SK-N-SH (cell line): ENCODE results near the gene ELAC2. TPM values are rescaled to one million over a fixed set of nuclear protein-coding genes. Genes with fewer than 3 reads are reported as not detected.

Experiments used
- CTCF ChIA-PET: fragments of 300-600, 350-600 bp; formaldehyde crosslinking; extraction: SDS; loops from one replicate; lab custom pipeline; 2021; lab: Yijun Ruan, JAX
- POLR2A ChIA-PET: fragments of 350-600 bp; sonication (Branson Sonifier 250); formaldehyde crosslinking; extraction: SDS; loops from one replicate; lab custom pipeline; 2020; ENCODE audit warnings: antibody characterized with exemption, inconsistent platforms; lab: Yijun Ruan, JAX
- DNase-seq: peaks from one replicate; pipeline ENCODE4 v3.0.0; 2012
- H2AFZ ChIP-seq: fragments of 200-600 bp; sonication (generic); 2 replicates; pipeline ENCODE4 v1.8.1; 2016; ENCODE audit warnings: antibody characterized with exemption, mild to moderate bottlenecking, low read depth
- H3F3A ChIP-seq: fragments of 200-600 bp; sonication (generic); replicated peaks from 2 replicates; pipeline ENCODE3; 2016; ENCODE audit warnings: antibody characterized with exemption, mild to moderate bottlenecking; ENCODE audit not compliant: insufficient read depth
- H3K27ac ChIP-seq, 2 experiments: fragments of 200-500 bp in 1 of 2; fragments of 200-600 bp in 1 of 2; sonication (Bioruptor generic) in 1 of 2; sonication (generic), shearing (Covaris generic) in 1 of 2; 2 replicates each; pipeline versions ENCODE4 v1.5.1 to v1.6.1; 2014 to 2016; ENCODE audit warnings: low read depth in 2 of 2, inconsistent platforms in 1 of 2, low read length in 1 of 2, mild to moderate bottlenecking in 1 of 2, mixed read lengths in 1 of 2
- H3K27me3 ChIP-seq: fragments of 200-600 bp; sonication (generic), shearing (Covaris generic); 2 replicates; pipeline ENCODE4 v1.6.1; 2016; ENCODE audit warnings: mixed run types; ENCODE audit not compliant: insufficient read depth
- H3K36me3 ChIP-seq, 2 experiments: fragments of 200-500 bp in 1 of 2; fragments of 200-600 bp in 1 of 2; sonication (Bioruptor generic) in 1 of 2; sonication (generic) in 1 of 2; replicated peaks in 1 of 2; 2 replicates each; pipeline versions ENCODE3 to v1.5.1; 2014 to 2016; ENCODE audit warnings: low read length in 1 of 2, mild to moderate bottlenecking in 1 of 2; ENCODE audit not compliant: insufficient read depth in 2 of 2, control insufficient read depth in 1 of 2
- H3K4me1 ChIP-seq, 2 experiments: fragments of 200-500 bp in 1 of 2; fragments of 200-600 bp in 1 of 2; sonication (Bioruptor generic) in 1 of 2; sonication (generic), shearing (Covaris generic) in 1 of 2; 2 replicates each; pipeline versions ENCODE4 v1.5.1 to v1.6.1; 2014 to 2016; ENCODE audit warnings: low read depth in 1 of 2, low read length in 1 of 2, mixed run types in 1 of 2; ENCODE audit not compliant: insufficient read depth in 2 of 2, control insufficient read depth in 1 of 2
- H3K4me2 ChIP-seq: fragments of 200-600 bp; sonication (generic), shearing (Covaris generic); 2 replicates; pipeline ENCODE4 v1.6.1; 2017; ENCODE audit warnings: mixed run types
- H3K4me3 ChIP-seq, 2 experiments: fragments of 200-500 bp in 1 of 2; fragments of 200-600 bp in 1 of 2; sonication (Bioruptor generic) in 1 of 2; sonication (generic), shearing (Covaris generic) in 1 of 2; 2 replicates each; pipeline versions ENCODE4 v1.5.1 to v1.8.1; 2014 to 2016; ENCODE audit warnings: low read depth in 2 of 2, inconsistent platforms in 1 of 2, low read length in 1 of 2, mild to moderate bottlenecking in 1 of 2, mixed read lengths in 1 of 2, moderate library complexity in 1 of 2
- H3K79me2 ChIP-seq: fragments of 200-600 bp; sonication (generic); 2 replicates; pipeline ENCODE4 v1.8.1; 2017; ENCODE audit warnings: mild to moderate bottlenecking; ENCODE audit not compliant: insufficient read depth
- H3K9ac ChIP-seq: fragments of 200-600 bp; sonication (generic); 2 replicates; pipeline ENCODE4 v1.6.1; 2017; ENCODE audit warnings: mixed run types
- H3K9me2 ChIP-seq: fragments of 200-600 bp; sonication (generic); 2 replicates; pipeline ENCODE4 v1.6.1; 2017; ENCODE audit warnings: mixed run types
- H3K9me3 ChIP-seq: fragments of 200-600 bp; sonication (generic); 2 replicates; pipeline ENCODE4 v1.6.1; 2017; ENCODE audit warnings: mixed run types, mild to moderate bottlenecking, moderate library complexity
- H4K20me1 ChIP-seq: fragments of 200-600 bp; sonication (generic); 2 replicates; pipeline ENCODE4 v1.6.1; 2017; ENCODE audit warnings: mild to moderate bottlenecking, mixed run types; ENCODE audit not compliant: insufficient read depth
- CHD2 ChIP-seq: fragments of 150-350 bp; IDR thresholded peaks from 2 replicates; pipeline ENCODE4 v1.6.1; 2018; ENCODE audit warnings: low read length; ENCODE audit not compliant: partially characterized antibody
- EP300 ChIP-seq, 2 experiments: IDR thresholded peaks; 2 replicates each; pipeline versions ENCODE4 v1.4.0 to v1.6.1; 2012; ENCODE audit warnings: borderline replicate concordance in 1 of 2, low read depth in 1 of 2, low read length in 1 of 2
- FOXJ3 ChIP-seq: sonication (generic); formaldehyde crosslinking; IDR thresholded peaks from 2 replicates; pipeline ENCODE4 v1.5.1; 2020; ENCODE audit warnings: mild to moderate bottlenecking, missing genetic modification reagents
- GABPA ChIP-seq: IDR thresholded peaks from 2 replicates; pipeline ENCODE4 v1.4.0; 2012; ENCODE audit warnings: low read depth, mild to moderate bottlenecking
- RXRA ChIP-seq: IDR thresholded peaks from 2 replicates; pipeline ENCODE4 v1.4.0; 2012; ENCODE audit warnings: low read depth, mild to moderate bottlenecking, borderline replicate concordance
- SIN3A ChIP-seq: IDR thresholded peaks from 2 replicates; pipeline ENCODE4 v1.6.1; 2012; ENCODE audit warnings: low read depth, mild to moderate bottlenecking, low read length, moderate library complexity, borderline replicate concordance
- SMC3 ChIP-seq: IDR thresholded peaks from 2 replicates; pipeline ENCODE4 v1.6.1; 2012; ENCODE audit warnings: low read depth, low read length, improper control_type of control experiment
- TCF12 ChIP-seq: IDR thresholded peaks from 2 replicates; pipeline ENCODE4 v1.4.0; 2012
- WGBS: methylation state at CpG from one replicate; pipeline ENCODE4 v1.1.6; 2017; ENCODE audit warnings: low lambda C conversion rate; 5-methylcytosine and 5-hydroxymethylcytosine counted together
- polyA plus RNA-seq, 3 experiments: library from polyadenylated mRNA; depleted of rRNA; stranded (reverse); fragments of >200 nt; gene quantifications; 2 replicates each; pipeline ENCODE4 v1.2.3, GENCODE V29; 2012
- TF ChIP-seq, protein P1 (sequence below): IDR thresholded peaks from 2 replicates; pipeline ENCODE4 v1.4.0; 2012; ENCODE audit warnings: low read depth, borderline replicate concordance
- TF ChIP-seq, protein P2 (sequence below): IDR thresholded peaks from 2 replicates; pipeline ENCODE4; 2012
- TF ChIP-seq, protein P3 (sequence below): fragments of 150-350 bp; IDR thresholded peaks from 2 replicates; pipeline ENCODE4 v1.6.1; 2017; ENCODE audit warnings: antibody characterized with exemption, low read length, low read depth, borderline replicate concordance
- TF ChIP-seq, protein P4 (sequence below): fragments of 150-350 bp; IDR thresholded peaks from 2 replicates; pipeline ENCODE4 v1.6.1; 2016; ENCODE audit warnings: mild to moderate bottlenecking, low read depth, low read length

ELAC2 gene
- polyA plus RNA-seq, 1 of the 3 experiments (the other 2 are of a cell fraction) = 77.6 TPM

DNA sequence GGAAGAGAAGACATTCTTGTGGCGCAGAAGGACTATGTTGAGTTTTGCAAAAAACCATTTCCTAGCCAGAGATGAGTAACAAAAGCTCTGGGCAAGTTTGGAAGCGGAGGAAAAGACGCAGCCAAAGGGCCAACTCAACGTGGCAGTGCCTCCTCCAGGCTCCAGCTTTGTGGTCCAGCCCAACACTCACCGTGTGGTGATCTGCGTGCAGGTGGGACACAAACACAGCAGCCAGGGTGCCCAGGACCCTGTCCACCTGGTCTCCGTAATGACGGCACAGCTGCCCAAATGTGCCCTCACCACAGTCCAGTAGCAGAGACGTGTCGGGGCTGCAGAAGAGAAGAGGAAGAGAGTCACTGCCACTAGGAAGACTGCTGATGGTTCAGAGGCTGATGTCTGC, 21.5 kb downstream of the ELAC2 start (continued):
- TF ChIP-seq GABPA = no peak
- TF ChIP-seq SIN3A = no peak
- TF ChIP-seq TCF12 = no peak
- TF ChIP-seq, protein P1, sequence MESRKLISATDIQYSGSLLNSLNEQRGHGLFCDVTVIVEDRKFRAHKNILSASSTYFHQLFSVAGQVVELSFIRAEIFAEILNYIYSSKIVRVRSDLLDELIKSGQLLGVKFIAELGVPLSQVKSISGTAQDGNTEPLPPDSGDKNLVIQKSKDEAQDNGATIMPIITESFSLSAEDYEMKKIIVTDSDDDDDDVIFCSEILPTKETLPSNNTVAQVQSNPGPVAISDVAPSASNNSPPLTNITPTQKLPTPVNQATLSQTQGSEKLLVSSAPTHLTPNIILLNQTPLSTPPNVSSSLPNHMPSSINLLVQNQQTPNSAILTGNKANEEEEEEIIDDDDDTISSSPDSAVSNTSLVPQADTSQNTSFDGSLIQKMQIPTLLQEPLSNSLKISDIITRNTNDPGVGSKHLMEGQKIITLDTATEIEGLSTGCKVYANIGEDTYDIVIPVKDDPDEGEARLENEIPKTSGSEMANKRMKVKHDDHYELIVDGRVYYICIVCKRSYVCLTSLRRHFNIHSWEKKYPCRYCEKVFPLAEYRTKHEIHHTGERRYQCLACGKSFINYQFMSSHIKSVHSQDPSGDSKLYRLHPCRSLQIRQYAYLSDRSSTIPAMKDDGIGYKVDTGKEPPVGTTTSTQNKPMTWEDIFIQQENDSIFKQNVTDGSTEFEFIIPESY = no peak
- TF ChIP-seq RXRA = no peak

DNA sequence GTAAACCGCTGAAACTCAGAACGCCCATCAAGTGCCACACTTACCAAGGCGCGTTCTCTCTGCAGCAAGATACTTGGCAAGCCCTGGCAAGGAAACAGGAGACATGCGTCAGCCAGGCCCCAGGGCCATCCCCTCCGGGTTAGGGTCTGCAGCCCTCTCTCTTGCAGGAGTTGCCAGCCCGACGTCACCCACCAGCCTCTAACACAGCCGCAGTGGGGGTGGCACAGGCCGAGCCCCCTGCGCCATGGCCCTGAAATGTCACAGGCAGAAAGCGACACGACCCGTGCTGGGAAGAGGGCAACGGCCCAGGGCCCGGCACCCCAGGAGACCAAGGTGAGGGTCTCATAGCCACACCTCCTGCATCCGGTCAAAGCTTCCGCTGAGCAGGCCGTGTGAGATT, 21.9 kb downstream of the ELAC2 start:
- no peaks in the 10 kb centered on the region for H3K27me3 ChIP-seq
- ChIA-PET CTCF (interaction anchor here (0.6 kb wide), 1 partner anchor 28 kb away, joined by 3 read pairs; no protein-coding TSS in a partner anchor), POLR2A (no interaction called here)
- H3K79me2 ChIP-seq = no peaks in the 10 kb centered on the region
- no peaks in the 10 kb centered on the region for H3F3A ChIP-seq
- H3K9me2 ChIP-seq = no peaks in the 10 kb centered on the region
- no peaks in the 10 kb centered on the region for H4K20me1 ChIP-seq
- no peaks in the 10 kb centered on the region for H3K4me1 ChIP-seq
- no peak overlapping the region for H3K4me3 ChIP-seq
- no peak overlapping the region for H3K27ac ChIP-seq
- H3K9ac ChIP-seq = no peak overlapping the region
- DNase-seq = no peak
- no peak overlapping the region for H3K4me2 ChIP-seq
- no peak for TF ChIP-seq FOXJ3
- TF ChIP-seq, protein P2, sequence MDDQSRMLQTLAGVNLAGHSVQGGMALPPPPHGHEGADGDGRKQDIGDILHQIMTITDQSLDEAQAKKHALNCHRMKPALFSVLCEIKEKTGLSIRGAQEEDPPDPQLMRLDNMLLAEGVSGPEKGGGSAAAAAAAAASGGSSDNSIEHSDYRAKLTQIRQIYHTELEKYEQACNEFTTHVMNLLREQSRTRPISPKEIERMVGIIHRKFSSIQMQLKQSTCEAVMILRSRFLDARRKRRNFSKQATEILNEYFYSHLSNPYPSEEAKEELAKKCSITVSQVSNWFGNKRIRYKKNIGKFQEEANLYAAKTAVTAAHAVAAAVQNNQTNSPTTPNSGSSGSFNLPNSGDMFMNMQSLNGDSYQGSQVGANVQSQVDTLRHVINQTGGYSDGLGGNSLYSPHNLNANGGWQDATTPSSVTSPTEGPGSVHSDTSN = no peak
- TF ChIP-seq, protein P3, sequence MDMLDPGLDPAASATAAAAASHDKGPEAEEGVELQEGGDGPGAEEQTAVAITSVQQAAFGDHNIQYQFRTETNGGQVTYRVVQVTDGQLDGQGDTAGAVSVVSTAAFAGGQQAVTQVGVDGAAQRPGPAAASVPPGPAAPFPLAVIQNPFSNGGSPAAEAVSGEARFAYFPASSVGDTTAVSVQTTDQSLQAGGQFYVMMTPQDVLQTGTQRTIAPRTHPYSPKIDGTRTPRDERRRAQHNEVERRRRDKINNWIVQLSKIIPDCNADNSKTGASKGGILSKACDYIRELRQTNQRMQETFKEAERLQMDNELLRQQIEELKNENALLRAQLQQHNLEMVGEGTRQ = no peak
- TF ChIP-seq, protein P4, sequence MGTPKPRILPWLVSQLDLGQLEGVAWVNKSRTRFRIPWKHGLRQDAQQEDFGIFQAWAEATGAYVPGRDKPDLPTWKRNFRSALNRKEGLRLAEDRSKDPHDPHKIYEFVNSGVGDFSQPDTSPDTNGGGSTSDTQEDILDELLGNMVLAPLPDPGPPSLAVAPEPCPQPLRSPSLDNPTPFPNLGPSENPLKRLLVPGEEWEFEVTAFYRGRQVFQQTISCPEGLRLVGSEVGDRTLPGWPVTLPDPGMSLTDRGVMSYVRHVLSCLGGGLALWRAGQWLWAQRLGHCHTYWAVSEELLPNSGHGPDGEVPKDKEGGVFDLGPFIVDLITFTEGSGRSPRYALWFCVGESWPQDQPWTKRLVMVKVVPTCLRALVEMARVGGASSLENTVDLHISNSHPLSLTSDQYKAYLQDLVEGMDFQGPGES = no peak
- no peak for TF ChIP-seq SMC3
- TF ChIP-seq EP300 (IDR thresholded peaks at IDR 0.05; ENCODE audit: borderline replicate concordance in 1 of 2, low read depth in 1 of 2, low read length in 1 of 2) = no peak
- TF ChIP-seq GABPA = no peak
- TF ChIP-seq CHD2 = no peak
- peaks cover 16 to 96% of the 10 kb centered on the region in 2 experiments for H3K36me3 ChIP-seq
- WGBS = 91% methylated on average over 9 of the region's 19 CpGs
- no peak overlapping the region for H2AFZ ChIP-seq
- H3K9me3 ChIP-seq = no peaks in the 10 kb centered on the region
